K562 (cell line): ENCODE data around the gene SPINK2. TPM values are rescaled to one million over a fixed set of nuclear protein-coding genes. Genes with fewer than 3 reads are reported as not detected.

Source experiments
- ATAC-seq: fragments of 200-7000 bp; cut with Tn5 transposase; 3 replicates; pipeline ENCODE4 v1.9.1; 2020; ENCODE audit warnings: moderate library complexity
- BruUV-seq: library from RNA; stranded (reverse); fragments of 400-500 nt; replicated peaks from 2 replicates; lab custom pipeline; 2021; lab: Mats Ljungman, UMichigan
- CTCF ChIA-PET: fragments of 300-600 bp; formaldehyde crosslinking; extraction: SDS; loops from one replicate; lab custom pipeline; 2021; ENCODE audit warnings: low intra/inter-chr PET ratio; lab: Yijun Ruan, JAX
- POLR2A ChIA-PET: fragments of 300-600, 350-650 bp; sonication (Branson Sonifier 250); formaldehyde crosslinking; extraction: SDS; loops from one replicate; lab custom pipeline; 2021; ENCODE audit warnings: antibody characterized with exemption, inconsistent platforms; lab: Yijun Ruan, JAX
- DNase-seq, 4 experiments: peaks; one replicate each; pipeline versions ENCODE4 v3.0.0 to v3.0.0-alpha.2; 2011 to 2018; ENCODE audit warnings: low spot score in 3 of 4, mixed read lengths in 3 of 4; ENCODE audit errors: extremely low read depth in 1 of 4
- FAIRE-seq: peaks from 2 replicates; lab custom pipeline; 2011; peaks lifted over from hg19 to GRCh38; lab: Jason Lieb, UNC
- H2AFZ ChIP-seq: 2 replicates; pipeline ENCODE4 v1.6.0; 2011; ENCODE audit warnings: low read depth, low read length, control low read depth, inconsistent platforms
- H3K27ac ChIP-seq: fragments of 200-600 bp; 3 replicates; pipeline ENCODE4 v1.8.0; 2011; ENCODE audit warnings: low read depth, mild to moderate bottlenecking, control low read depth, inconsistent platforms, low read length, moderate library complexity, mixed read lengths; ENCODE audit errors: extremely low read depth
- H3K27me3 ChIP-seq, 2 experiments: fragments of 300-600 bp in 1 of 2; 2 replicates in 1 of 2; 3 replicates in 1 of 2; pipeline versions ENCODE4 v1.6.0 to v1.8.0; 2011; ENCODE audit warnings: inconsistent platforms in 2 of 2, low read length in 2 of 2, mild to moderate bottlenecking in 1 of 2, mixed read lengths in 1 of 2, moderate library complexity in 1 of 2; ENCODE audit not compliant: control insufficient read depth in 2 of 2, insufficient read depth in 2 of 2
- H3K36me3 ChIP-seq: fragments of 300-600 bp; 3 replicates; pipeline ENCODE4 v1.8.0; 2011; ENCODE audit warnings: mild to moderate bottlenecking, low read length, inconsistent platforms; ENCODE audit not compliant: control insufficient read depth, insufficient read depth
- H3K4me1 ChIP-seq, 2 experiments: fragments of 200-600 bp in 1 of 2; replicated peaks in 1 of 2; 2 replicates in 1 of 2; 3 replicates in 1 of 2; pipeline versions ENCODE4 v1.5.1 to v1.8.0; 2011; ENCODE audit warnings: inconsistent platforms in 2 of 2, low read length in 2 of 2, mild to moderate bottlenecking in 1 of 2, mixed read lengths in 1 of 2, moderate library complexity in 1 of 2; ENCODE audit not compliant: control insufficient read depth in 2 of 2, insufficient read depth in 2 of 2
- H3K4me2 ChIP-seq: 2 replicates; pipeline ENCODE4 v1.6.1; 2011; ENCODE audit warnings: low read length, control low read depth, inconsistent platforms, mixed read lengths; ENCODE audit not compliant: insufficient read depth
- H3K4me3 ChIP-seq: fragments of 200-600 bp; sonication (generic), shearing (Covaris generic); 2 replicates; pipeline ENCODE4 v1.5.1; 2016; ENCODE audit warnings: control low read depth, inconsistent platforms
- H3K79me2 ChIP-seq: fragments of 200-600 bp; 3 replicates; pipeline ENCODE4 v1.8.0; 2011; ENCODE audit warnings: low read length, inconsistent platforms; ENCODE audit not compliant: control insufficient read depth, insufficient read depth
- H3K9ac ChIP-seq, 2 experiments: 2 replicates each; pipeline versions ENCODE4 v1.6.0 to v1.6.1; 2011; ENCODE audit warnings: low read depth in 2 of 2, low read length in 2 of 2, control low read depth in 1 of 2, inconsistent platforms in 1 of 2, mild to moderate bottlenecking in 1 of 2, mixed read lengths in 1 of 2; ENCODE audit not compliant: insufficient read depth in 1 of 2
- H3K9me1 ChIP-seq: one replicate; pipeline ENCODE4 v1.6.0; 2011; ENCODE audit warnings: inconsistent platforms, mild to moderate bottlenecking, low read length, moderate library complexity; ENCODE audit not compliant: control insufficient read depth, insufficient read depth
- H3K9me3 ChIP-seq: replicated peaks from 2 replicates; pipeline ENCODE4 v1.5.1; 2011; ENCODE audit warnings: low read depth, low read length, inconsistent platforms; ENCODE audit not compliant: control insufficient read depth, insufficient read depth
- H4K20me1 ChIP-seq: replicated peaks from 2 replicates; pipeline ENCODE4 v1.6.1; 2011; ENCODE audit warnings: low read length, inconsistent platforms, mixed read lengths; ENCODE audit not compliant: control insufficient read depth, insufficient read depth
- CBX8 ChIP-seq: fragments of 200-600 bp; sonication (generic); IDR thresholded peaks from 2 replicates; pipeline ENCODE4 v1.6.1; 2012; ENCODE audit warnings: borderline replicate concordance, mixed run types, low read depth, mild to moderate bottlenecking, moderate library complexity, mixed read lengths, low read length, control low read depth, inconsistent platforms; ENCODE audit not compliant: poor library complexity, severe bottlenecking; ENCODE audit errors: extremely low read depth
- CHD4 ChIP-seq: fragments of 200-600 bp; sonication (generic); IDR thresholded peaks from 3 replicates; pipeline ENCODE4 v1.6.1; 2012; ENCODE audit warnings: low read depth, mild to moderate bottlenecking, mixed read lengths, low read length, inconsistent platforms; ENCODE audit not compliant: insufficient read depth, insufficient replicate concordance, poor library complexity, severe bottlenecking
- GTF2B ChIP-seq: IDR thresholded peaks from 2 replicates; pipeline ENCODE4 v1.6.1; 2011; ENCODE audit not compliant: insufficient read length; ENCODE audit errors: extremely low read depth
- IRF1 ChIP-seq: sonication (generic); formaldehyde crosslinking; IDR thresholded peaks from 2 replicates; pipeline ENCODE4 v1.8.0; 2022; ENCODE audit warnings: missing genetic modification reagents, mild to moderate bottlenecking, borderline replicate concordance
- NKRF ChIP-seq: fragments of 450-650 bp; IDR thresholded peaks from 2 replicates; pipeline ENCODE4 v1.6.1; 2016; ENCODE audit warnings: borderline replicate concordance
- OTX1 ChIP-seq: fragments of 450-650 bp; formaldehyde crosslinking; IDR thresholded peaks from 2 replicates; pipeline ENCODE4 v1.4.0; 2022; ENCODE audit warnings: mild to moderate bottlenecking
- RFX5 ChIP-seq: IDR thresholded peaks from 2 replicates; pipeline ENCODE4 v1.6.1; 2011; ENCODE audit warnings: low read depth, mild to moderate bottlenecking, improper control_type of control experiment, low read length
- RREB1 ChIP-seq: fragments of 250-450 bp; sonication (Bioruptor Pico); IDR thresholded peaks from 2 replicates; pipeline ENCODE4 v1.4.0; 2020
- TRIM25 ChIP-seq: fragments of 450-650 bp; IDR thresholded peaks from 2 replicates; pipeline ENCODE4 v1.7.0; 2016; ENCODE audit warnings: borderline replicate concordance
- WGBS: fragments of 100-300 bp; shearing (Covaris generic); methylation state at CpG from one replicate; pipeline ENCODE4 v1.1.6; 2016; ENCODE audit warnings: low coverage, mixed read lengths; ENCODE audit not compliant: insufficient coverage; ENCODE audit errors: missing lambda C conversion rate; 5-methylcytosine and 5-hydroxymethylcytosine counted together
- in situ Hi-C: fragments of 300-500 bp; cut with MboI; formaldehyde crosslinking; loops from 4 replicates; pipeline ENCODE4 v1.15.0; 2018; ENCODE audit warnings: inconsistent platforms, mixed read lengths
- intact Hi-C: fragments of 100-400 bp; cut with micrococcal nuclease; formaldehyde crosslinking; loops from 2 replicates; pipeline ENCODE4 v1.14.2; 2022
- polyA plus RNA-seq, 8 experiments: library from polyadenylated mRNA; depleted of rRNA in 4 of 8; stranded (reverse) in 5 of 8; unstranded in 3 of 8; fragments of >200 nt; fragmentation: Nextera tagmentation in 2 of 8; fragmentation: Illumina TruSeq in 1 of 8; extraction: Ambion mirVana in 2 of 8; extraction: Trizol in 1 of 8; gene quantifications; 2 replicates each; pipeline versions ENCODE4 v1.2.1 to v1.2.3, GENCODE V29; 2011 to 2014; ENCODE audit warnings: inconsistent platforms in 1 of 8, missing spikeins in 1 of 8
- total RNA-seq, 7 experiments: library from RNA; depleted of rRNA in 6 of 7; stranded (reverse); fragments of >200 nt in 6 of 7; fragmentation: Illumina TruSeq in 2 of 7; extraction: Trizol in 2 of 7; gene quantifications; 2 replicates each; pipeline versions ENCODE4 v1.2.1 to v1.2.3, GENCODE V29; 2011 to 2021; ENCODE audit warnings: low replicate concordance in 1 of 7

Gene SPINK2
- total and polyA plus RNA-seq, 9 of the 15 experiments (the other 6 are each of a cell fraction or from before 2014, with no cell fraction given): not detected

- peaks cover 11 to 32% of the 10 kb centered on the region in 2 experiments for H3K27me3 ChIP-seq
- POLR2A ChIA-PET: no interaction called here
- no peak overlapping the region for H3K4me2 ChIP-seq
- BruUV-seq: no TSS peak
- no peak overlapping the region for H2AFZ ChIP-seq
- H3K9me1 ChIP-seq: no peaks in the 10 kb centered on the region
- H3K36me3 ChIP-seq: no peaks in the 10 kb centered on the region
- no peak for TF ChIP-seq CHD4
- TF ChIP-seq CBX8: no peak
- no peak for TF ChIP-seq RFX5
- TF ChIP-seq IRF1 (CRISPR knock-in tag): no peak
- TF ChIP-seq NKRF: no peak
- no peak for TF ChIP-seq RREB1 (CRISPR knock-in tag)
- TF ChIP-seq TRIM25: no peak
- TF ChIP-seq OTX1 (CRISPR knock-in tag): no peak
- TF ChIP-seq GTF2B: no peak
- no peak for DNase-seq
- no peaks in the 10 kb centered on the region for H4K20me1 ChIP-seq
- CTCF ChIA-PET: no interaction called here
- 2% methylated on average over 7 of the region's 7 CpGs for WGBS
- H3K27ac ChIP-seq: no peak overlapping the region
- intact Hi-C loops (no loop called here), in situ Hi-C loops (no loop called here)
- H3K79me2 ChIP-seq: no peaks in the 10 kb centered on the region
- no peak for FAIRE-seq
- ATAC-seq: no peak
- H3K4me3 ChIP-seq: no peak overlapping the region
- H3K9ac ChIP-seq: no peak overlapping the region
- H3K4me1 ChIP-seq: peaks cover 0 to 5% of the 10 kb centered on the region in 2 experiments; a peak in 4 of 5 replicates
- H3K9me3 ChIP-seq: no peaks in the 10 kb centered on the region
Observed at GRCh38 chr4:56788081-56788480, 33.4 kb downstream of the SPINK2 start.
